NCI-H446 treated with DMSO at 0.1 percent for 48 hours (cell line): Measurements from ENCODE around the gene MEG3.

Experiments used
- DNase-seq: peaks from one replicate; lab custom pipeline; 2025; lab: John Stamatoyannopoulos, UW

MEG3 gene

DNA sequence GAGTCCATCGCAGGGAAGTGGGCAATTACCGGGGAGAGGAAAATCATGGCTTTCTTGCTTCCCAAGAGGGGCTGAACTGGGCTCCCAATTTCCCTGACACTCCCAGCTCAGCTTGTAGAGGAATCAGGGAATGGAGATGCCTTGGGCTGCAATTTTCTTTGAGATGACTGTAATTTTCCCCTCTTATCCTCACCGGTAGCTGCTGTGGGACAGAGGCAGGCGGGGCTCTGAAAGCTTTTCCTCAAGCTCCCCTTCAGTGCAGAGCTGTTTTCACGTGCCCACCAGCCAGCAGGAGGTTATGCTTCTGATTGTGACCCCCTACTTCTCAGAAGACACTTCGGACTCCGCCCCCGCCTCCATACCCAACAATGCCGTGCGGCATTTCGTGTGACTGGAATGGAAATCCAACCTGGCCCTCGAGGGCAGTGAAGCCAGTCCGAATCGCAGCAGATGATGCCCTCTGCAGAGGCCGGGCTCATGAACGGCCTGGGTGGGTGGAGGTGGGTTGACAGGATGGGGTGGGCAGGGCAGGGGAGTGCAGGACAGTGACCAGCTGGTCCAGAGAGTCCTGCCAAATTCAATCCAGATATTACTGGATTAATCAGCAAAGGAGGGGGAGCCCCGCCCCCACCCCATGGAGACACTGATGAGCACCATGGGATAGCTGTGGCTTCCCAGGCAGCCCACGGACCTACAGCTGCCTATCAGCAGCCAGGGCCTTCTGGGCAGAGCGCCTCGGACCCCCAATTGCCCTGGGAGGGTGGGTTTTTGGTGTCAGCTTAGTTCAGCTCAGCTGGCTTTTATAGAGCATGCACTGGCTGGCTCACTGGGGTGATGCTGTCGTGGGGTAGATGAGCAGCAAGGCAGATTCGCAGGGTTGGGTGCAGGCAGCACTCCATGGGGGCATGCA is 40.0 kb downstream of the MEG3 start:
- DNase-seq = no peak

DNA sequence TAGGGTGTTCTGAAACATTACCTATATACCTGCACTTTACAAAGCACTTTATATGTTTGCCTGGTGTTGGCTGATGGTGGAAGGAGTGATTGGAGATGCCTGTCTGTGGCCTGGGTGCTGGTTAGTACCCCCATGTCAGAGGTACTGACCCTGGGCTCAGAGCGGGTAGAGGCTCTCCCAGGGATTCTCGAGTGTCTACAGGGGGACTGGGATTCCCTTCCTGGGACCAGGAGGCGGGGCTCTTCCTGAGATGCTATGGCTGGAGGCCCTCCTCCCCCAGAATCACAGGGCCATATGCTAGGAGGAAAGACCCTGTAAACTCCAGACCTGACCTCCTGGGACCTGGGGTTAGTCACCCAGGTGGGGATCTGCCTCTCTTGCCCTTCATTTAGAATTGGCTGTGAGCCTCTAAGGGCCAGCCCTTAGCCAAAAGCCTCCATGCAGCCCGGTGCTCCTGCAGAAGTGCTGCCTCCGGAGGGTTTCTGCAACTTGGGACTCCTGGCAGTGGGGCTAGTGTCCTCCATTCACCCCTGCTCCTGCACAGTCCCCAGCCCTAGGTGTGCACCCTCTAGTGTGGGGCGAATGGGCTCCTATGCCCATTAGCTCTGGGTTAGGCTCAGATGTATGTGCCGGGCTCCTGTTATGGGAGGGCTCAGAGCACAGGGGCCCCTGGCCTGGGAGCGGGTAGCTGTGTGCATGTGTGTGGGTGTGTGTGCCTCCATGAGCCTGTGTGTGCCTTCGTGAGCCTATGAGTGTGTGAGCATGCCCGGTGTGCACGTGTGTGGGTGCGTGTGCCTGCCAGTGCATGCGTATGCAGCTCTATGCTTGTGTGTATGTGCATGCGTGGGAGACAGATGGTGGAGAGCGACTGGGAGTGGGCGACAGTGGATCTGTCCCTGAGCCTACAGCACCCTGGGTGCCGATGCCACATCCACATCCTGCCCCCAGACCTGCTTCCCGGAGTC is 41.0 kb downstream of the MEG3 start:
- DNase-seq = no peak

DNA sequence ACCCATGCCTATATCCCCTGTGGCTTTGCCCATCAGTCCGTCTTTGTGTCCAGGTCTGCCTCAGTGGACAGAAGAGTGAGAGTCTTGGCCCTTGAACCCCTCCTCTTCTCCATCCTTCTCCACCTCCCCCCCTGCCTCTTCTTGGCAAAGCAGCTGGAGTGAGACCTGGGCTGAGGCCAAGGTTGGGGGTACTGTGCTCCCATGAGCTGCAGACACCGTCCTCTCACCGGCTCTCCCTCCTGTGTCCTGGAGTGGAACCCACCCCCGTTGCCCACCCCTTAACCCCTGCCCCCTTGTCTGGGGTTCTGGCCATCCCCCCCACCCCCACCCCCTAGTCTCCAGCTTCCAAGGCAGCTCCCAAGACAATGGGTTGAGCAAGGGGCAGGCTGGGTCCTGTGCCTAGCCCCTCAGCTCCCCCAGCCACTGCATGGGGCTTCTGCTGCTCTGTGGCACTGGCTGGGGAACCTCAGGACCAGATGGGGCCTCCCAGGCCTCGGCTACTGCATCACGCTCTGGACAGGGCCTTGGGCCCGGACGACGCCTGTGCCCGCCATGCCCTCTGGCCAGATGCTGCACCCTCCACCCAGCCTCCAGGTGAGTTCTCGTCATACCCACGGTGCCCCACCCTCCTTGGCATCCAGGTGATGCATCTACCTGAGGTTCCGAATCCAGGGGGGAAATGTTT is 41.9 kb downstream of the MEG3 start:
- DNase-seq = no peak

DNA sequence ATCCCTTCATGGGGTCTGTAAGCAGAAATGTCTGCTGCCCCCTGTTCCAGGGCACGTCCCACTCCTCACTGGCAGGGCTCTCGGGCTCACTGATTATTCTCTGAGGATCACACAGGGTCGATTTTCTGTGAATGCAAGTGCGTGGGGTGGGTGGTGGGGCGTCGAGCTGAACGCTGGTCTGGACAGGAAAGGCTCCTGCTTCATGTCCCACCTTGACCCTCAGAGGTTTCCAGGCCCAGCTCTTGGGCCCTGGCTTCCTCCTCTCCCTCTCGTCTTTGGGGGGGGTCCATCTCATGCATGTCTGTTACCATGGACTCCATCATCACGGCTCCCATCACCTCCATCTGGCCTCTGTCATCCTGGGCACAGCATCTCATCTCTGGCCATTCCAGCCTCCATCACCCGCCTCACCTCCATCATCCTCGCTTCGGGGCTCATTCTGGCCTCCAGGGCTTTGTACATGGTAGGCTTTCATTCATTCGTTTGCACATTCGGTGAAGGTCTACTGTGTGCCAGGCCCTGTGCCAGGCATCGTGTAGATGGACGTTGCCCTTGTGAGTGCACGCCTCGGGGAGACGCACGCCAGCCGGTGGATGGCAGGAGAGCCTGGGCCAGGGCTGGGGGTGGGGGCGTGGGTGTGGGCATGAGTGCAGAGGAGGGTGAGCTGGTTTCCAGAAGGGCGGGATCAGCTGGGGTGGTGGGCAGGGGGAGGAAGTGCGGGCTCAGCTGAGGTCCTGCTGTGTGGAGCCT is 42.9 kb downstream of the MEG3 start:
- DNase-seq = no peak

DNA sequence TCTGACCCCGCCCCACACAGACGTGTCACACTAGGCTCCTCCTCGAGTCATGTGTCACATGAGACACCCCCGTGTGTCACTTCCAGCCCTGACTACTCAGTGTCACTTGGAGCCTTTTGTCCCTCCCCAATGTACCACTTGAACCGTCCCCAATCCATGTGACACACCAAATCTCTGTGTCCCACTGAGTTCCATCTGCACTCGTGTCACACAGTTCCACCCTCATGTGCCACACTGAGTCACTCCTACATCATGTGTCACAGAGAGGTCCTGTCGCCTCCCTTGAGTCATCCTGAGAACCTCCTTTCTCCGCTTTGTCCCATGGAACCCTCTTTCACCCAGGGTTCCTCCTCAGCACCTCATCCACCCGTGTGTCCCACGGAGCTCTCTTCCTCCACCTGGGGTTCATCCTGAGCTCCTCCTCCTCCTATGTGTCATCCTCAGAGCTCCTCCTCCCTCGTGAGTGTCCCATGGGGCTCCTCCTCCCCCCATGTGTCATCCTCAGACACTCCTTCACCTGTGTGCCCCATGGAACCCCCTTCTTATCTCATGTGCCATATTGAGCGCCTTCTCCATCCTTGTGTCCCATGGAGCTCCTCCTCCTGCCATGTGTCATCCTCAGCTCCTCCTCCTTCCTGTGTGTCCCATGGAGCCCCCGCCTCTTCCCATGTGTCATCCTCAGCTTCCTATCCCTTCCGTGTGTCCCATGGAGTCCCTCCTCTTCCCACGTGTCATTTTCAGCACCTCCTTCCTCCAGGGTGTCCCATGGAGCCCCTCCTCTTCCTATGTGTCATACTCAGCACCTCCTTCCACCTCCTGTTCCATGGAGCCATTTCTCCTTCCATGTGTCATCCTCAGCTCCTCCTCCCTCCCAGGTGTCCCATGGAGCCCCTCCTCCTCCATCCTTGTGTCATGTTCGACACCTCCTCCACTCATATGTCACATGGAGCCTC is 45.6 kb downstream of the MEG3 start:
- DNase-seq = no peak

DNA sequence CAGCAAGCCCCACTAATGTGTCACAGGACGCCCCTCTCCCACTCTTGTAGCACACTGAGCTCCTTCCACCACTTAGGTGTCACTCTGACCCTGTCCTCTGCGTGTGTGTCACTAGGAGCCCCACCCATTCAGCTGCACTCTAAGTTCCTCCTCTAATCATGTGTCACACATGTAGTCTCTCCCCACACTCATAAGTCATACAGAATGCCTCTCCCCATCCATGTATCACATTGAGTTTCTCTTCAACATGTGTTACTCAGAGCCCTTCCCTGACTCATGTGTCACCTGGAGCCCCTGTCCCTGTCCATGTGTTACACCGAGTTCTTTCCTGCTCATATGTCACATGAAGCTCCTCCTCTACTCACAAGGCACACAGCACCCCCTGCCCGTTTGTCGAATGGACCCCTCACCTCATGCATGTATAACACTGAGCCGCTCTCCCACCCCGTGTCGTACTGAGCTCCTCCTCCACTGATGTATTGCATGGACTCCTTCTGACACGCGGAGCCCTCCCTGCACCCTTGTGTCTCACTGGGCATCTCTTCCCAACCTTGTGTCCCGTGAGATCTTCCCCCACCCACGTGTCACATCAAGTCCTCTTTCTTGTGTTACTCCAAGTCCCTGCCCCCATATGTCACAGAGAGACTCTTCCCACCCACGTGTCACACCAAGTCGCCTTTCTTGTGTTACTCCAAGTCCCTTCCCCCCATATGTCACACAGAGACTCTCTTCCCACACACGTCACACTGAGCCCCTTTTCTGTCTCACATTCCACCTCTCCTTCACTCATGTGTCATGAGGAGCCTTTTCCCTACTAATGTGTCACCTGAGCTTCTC is 46.6 kb downstream of the MEG3 start:
- DNase-seq = no peak

DNA sequence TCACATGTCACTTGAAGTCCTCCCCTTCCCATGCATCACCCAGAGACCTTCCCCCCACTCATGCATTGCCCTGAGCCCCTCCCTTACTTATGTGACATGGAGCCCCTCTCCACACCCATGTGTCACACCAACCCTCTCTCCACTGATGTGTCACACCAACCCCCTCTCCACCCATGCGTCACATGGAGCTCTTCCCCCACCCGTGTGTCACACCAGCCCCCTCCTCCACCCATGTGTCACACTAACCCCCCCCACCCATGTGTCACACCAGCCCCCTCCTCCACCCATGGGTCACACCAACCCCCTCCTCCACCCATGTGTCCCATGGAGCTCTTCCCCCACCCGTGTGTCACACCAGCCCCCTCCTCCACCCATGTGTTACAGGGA is 47.2 kb downstream of the MEG3 start:
- no peak for DNase-seq

DNA sequence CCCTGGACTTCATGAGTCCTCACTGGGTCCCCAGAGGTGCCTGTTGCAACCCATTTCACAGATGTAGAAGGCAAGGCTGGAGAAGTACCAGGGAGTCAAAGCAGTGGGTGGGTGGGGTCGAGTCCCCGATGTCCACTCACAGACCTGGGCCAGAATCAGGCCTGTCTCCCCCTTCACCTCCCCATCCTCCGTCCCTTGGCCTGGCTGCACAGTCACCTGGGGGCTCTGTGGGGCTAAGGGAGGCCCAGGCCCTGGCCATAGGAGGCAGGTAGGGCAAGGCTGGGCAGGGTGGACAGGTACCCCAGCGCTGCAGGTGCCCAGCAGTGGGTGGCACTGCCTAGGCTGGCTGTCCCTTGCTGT is 48.1 kb downstream of the MEG3 start:
- DNase-seq = no peak

DNA sequence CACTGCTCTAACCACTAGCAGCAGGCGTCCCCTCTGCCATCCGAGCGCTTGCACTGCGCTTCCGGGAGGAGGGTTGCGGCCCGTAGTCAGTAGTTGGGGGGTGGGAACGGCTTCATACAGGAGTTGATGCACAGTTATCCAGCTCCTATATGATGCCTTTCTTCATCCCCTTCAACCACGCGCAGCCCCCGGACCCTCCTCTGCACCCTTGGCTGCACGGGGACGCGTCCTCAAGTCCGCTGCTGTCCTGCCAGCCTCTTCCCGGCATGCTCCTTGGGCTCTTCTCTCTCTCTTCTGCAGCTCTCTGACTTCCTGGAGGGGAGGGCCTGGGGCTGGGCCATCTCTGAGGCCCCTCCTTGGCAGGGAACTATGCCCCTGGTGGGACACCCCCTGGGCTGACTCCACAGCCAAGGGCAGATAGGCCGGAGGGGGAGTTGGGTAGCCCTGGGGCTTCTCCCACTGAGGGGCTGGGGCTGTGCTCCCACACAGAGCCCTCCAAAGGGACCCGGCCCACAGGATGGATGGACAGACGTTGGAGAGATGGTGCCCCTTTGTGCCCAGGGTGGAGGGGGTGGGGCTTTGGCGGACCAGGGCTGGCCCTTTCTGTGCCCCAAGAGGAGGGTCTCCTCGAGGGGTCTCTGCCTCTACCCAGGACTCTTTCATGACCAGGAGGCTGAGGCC is 48.6 kb downstream of the MEG3 start:
- no peak for DNase-seq

DNA sequence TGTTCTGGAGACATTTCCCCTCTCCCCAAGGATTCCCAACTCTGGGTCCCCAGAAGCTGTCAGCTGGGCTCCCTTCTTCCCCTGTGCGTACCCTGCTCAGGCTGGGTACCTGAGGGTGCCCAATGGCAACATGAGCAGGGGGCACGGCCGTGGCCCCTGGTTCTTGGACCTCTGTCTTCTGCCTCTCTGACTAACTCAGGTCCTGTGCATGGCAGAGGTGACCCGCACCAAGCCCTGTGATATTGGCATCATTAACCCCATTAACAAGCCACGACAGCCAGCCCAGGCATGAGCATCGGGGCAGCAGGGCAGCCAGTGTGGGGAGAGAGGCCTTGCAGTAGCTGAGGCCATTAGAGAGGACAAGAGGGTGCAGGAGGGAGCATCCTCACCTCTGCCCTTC is 49.2 kb downstream of the MEG3 start:
- DNase-seq = no peak

DNA sequence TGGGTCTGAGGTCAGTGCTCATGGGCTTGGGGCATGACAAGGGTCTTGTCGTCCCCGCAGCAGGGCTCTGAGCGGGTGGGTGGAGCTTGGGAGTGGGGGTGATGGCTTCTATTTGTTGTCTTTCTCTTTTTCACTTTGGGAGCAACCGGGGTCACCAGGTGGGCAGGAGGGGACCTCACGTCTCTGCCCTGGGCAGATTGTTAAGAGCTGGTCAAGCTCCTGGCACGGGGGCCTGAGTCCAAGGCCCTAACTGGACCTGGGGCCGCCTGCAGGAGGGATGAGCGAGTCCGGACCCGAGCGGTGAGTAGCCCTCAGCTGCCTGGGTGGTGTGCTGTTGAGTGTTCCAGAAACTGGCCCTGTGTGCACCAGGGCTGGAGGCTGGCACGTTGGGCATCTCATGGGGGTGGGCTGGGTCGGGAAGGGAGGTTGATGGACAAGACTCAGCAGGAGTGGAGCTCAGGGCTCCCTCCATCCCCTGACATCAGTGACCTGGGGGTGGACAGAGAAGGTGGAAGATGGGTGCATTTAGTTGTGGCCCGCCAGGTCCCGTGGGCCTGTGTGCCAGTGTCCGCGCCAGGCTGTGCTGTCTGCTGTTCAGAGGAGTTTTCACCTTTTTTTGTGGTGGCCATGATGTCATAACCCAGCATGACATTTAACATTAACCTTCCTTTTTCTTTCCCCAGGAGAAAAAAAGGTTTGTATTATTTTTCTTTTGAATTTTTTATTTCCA is 50.1 kb downstream of the MEG3 start:
- DNase-seq = no peak

DNA sequence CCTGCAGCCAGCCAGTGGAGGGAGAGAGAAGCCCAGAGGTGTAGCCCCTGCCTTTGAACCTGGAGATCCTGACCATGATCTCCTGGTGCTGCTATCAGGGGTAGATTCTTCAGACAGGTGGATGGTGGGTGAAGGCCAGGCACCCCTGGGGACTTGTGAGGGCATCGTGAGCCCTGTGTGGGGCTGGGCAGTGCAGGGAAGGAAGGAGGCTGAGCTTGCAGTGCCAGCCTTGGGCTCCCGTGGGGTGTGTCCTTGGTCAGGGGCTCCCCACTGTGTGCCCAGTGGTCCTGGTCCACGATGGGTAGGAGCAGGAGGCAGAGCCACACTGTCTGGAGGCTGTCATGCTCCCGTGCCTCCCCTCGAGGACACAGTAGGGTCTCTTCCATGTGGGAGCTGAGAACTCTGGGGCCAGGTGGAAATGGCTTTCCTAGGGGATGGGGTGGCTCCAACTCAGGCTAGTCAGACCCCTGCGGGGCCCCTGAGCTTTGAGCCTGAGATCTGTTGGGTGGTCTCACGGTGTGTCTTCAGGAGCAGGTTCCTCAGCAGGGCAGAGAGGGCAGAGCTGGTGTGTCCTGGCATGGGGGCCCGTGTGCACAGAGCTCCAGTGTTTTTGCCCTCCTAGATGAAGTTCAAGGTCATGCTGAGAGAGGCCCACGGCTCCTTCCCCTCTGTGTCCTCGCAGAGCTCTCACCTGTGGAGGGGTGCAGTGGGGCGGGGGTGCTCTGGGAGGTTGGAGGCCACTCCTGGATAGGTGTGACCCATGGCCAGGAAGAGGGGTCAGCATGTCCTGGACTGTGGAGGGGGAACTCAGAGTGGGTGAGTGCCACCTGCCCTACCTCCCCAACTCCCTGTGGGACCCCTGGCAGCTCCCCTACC is 52.6 kb downstream of the MEG3 start:
- DNase-seq = no peak

DNA sequence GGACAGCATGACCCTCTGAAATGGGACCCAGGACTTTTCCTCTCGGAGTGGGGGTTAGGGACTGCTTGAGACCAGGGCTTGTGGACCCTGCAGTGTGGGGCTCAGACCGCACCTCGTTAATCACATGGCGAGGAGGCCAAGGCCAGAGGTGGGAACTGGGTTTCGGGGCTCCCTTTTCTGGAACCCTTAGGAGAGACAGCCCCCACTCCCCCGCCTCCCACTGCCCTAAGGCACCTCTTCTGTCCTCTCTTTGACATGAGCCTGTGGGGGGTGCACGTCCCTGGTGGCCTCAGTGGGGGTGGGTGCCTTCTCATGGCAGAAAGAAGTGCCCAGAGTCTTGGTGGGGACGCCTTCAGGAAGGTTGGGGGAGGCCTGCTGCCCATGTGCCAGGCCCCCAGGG is 53.3 kb downstream of the MEG3 start:
- no peak for DNase-seq

DNA sequence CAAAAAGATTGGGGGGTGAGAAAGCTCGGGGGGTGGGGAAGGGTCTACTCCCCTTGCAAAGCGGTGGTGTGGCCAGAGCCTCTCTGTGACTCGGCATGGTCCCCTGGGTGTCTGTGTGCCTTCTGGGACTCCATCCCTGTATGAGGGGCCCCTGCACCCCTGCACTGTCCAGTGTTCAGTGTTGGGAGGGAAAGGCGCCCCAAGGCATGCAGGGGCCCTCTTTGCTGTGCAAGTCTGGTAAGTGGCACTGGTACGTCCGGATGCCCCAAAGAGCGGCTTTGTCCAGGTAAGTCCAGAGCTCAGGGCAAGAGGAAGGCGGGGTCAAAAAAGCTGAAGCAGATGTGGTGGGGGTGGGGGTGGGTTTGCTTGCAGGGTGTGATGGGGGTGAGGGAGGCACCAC is 53.9 kb downstream of the MEG3 start:
- DNase-seq = no peak

DNA sequence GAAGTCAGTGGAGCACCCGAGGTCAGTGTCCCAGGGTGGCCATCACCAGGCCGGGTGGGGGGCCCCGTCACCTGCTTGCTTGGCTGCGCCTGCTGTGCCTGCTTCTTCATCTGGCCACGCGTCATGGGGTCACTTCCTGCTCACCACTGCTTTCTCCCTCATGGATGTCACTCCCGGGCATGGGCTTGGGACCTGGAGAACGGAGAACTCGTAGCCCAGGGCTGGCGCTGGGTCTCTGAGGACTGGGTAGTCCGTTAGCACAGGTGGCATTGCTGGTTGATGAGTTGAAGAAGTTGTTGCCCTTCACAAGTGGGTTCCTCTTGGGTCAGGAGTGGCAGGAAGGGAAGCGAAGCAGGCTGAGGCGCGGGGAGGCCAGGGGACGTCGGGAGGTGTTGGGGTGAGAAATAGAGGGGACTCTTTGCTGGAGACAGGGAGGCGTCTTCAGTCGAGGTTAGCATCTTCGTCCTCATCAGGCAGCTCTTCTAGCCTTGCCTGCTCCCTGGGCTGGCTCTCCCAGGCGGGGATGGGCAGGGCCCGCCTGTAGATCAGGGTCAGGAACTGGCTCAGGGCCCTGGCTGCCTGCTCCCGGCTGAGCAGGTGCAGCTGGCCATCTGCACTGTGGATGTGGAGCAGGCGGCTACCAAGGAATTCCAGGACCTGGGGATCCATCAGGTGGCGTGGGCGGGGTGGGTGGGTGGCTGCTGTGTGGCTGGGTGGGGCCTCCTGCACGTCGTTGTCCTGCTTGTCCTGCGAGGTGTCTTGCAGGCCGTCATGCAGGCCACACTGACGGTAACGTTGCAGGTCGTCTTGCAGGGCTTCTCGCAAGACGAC is 54.6 kb downstream of the MEG3 start:
- DNase-seq = no peak

DNA sequence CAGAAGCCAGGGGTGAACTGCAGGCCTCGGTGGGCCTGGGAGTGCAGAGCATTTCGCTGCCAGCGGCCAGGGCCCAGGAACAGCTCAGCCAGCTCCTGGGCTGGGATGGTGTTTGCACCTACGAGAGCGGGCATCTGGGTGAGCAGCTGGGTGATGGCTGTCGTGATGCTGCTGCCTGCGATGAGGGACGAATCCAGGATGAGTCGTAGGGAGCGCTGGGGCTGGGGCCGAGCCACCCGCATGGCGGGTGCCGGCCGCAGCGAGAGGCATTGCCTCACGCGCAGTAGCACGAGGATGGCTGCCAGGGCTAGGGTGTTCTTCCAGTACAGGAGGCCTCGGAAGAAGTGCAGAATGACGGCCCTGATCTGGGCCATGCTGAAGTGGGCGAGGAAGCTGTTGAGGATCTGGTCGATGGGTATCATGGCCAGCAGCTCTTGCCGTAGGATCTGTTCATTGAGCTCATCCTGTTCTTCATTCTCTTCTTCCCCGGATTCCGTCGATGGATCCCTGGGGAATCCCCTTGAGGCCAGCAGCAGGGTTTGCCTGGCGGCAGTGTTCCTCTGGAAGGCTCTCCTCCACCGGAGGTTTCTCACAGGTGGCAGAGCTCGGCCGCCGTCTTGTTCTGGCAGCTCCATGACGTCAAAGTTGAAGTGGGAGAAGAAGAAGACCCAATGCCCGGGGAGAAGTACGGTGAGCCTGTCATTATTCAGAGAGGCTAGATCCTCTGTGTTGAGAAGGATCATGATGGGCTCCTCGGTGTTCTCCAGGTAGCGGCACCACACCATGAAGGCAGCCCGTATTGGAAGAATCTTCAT is 55.5 kb downstream of the MEG3 start:
- no peak for DNase-seq
